Brain microvascular endothelial cell (primary cell): Measurements from ENCODE around the gene IDI2.
"Not testable (repeated sequence)": the region's sequence is repeated elsewhere in the genome, so short reads cannot be mapped to it uniquely, and the experiment has no call there.

Experiments
- DNase-seq: peaks from one replicate; pipeline ENCODE4 v3.0.0-alpha.2; 2020
- H3K27ac ChIP-seq: fragments of 250-450 bp; sonication (Bioruptor Pico); 2 replicates; pipeline ENCODE4 v1.5.1; 2020; ENCODE audit warnings: mild to moderate bottlenecking, moderate library complexity
- H3K27me3 ChIP-seq: fragments of 250-450 bp; sonication (Bioruptor Pico); replicated peaks from 2 replicates; pipeline ENCODE4 v1.5.1; 2020; ENCODE audit warnings: mild to moderate bottlenecking
- H3K36me3 ChIP-seq: fragments of 250-450 bp; sonication (Bioruptor Pico); replicated peaks from 2 replicates; pipeline ENCODE4 v1.5.1; 2020; ENCODE audit warnings: mild to moderate bottlenecking
- H3K4me3 ChIP-seq: 2 replicates; pipeline ENCODE4 v1.5.1; 2011; ENCODE audit warnings: low read depth, mild to moderate bottlenecking, control low read depth, low read length, moderate library complexity
- CTCF ChIP-seq: IDR thresholded peaks from 2 replicates; pipeline ENCODE4 v1.5.1; 2011; ENCODE audit warnings: low read depth, mild to moderate bottlenecking, moderate library complexity, low read length, control low read depth, inconsistent platforms; ENCODE audit errors: missing control alignments
- in situ Hi-C: cut with HindIII; loops from 2 replicates; pipeline ENCODE4 v1.10.0; 2017; ENCODE audit warnings: low sequenced_read_pairs, low pct_ligation_motif_present

IDI2 gene

DNA sequence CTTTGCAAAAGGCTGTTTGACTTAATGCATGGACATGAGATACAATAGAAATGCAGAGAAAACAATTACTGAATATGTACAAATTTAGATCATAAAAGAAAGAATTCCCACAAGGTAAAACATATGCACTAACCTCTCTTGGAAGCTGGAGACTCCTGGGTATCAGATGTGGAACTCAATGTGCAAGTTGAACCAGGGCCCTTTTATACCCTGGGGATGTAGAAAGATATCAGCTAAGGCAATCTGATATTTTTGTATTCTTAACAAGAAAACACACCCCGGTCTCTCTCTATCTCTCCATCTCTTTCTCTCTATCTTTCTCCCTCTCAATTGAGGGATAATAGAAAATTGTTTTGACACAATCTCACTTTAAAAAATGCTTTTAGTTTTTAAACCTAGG lies at the start of gene IDI2:
IDI2 (minus strand) TSS at position 177 of the 400 bp plus-strand sequence. CDS start 1,136 bp downstream, outside the sequence.
- H3K27ac ChIP-seq, result no peak within 1 kb of the TSS
- H3K4me3 ChIP-seq, result no peak within 1 kb of the TSS
- H3K36me3 ChIP-seq, result no peaks in the 10 kb centered on the region
- DNase-seq, result no peak
- in situ Hi-C loops, result no loop called here
- no peaks in the 10 kb centered on the region for H3K27me3 ChIP-seq
- TF ChIP-seq CTCF, result no peak

DNA sequence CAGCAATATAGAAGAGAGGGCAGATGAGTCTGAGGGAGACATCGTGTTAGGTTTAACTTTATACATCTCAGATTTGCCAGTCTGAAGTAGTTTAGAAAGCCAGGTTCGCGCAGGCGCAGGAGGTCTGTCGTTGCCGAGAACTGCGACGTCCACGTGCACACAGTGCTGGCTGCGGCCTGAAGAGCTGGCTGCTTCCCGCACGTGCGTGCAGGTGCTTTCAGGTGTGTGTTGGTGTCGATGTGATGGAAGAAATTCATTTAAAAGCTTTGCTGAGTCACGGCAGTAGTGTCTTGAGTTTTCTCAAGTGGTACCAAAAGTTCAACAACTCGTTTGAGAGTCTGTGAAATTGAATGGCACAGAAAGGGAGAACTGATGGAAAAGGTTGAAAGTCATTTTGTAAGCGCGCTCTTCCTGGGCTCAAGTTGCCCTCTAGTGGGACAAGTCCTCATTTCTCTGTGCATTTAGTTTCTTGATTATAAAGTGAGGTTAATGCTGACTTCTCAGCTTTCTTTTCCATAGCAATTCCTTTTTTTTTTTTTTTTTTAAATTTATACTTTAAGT lies 49.2 kb upstream of the IDI2 start:
- Histone ChIP-seq H3K36me3 (peaks cover 29% of the 10 kb centered on the region), H3K27me3 (no peaks in the 10 kb centered on the region), H3K4me3 (no peak overlapping the region), H3K27ac (no peak overlapping the region)
- DNase-seq, result no peak
- peak; percentile 33 for TF ChIP-seq CTCF
- in situ Hi-C loops, result no loop called here

DNA sequence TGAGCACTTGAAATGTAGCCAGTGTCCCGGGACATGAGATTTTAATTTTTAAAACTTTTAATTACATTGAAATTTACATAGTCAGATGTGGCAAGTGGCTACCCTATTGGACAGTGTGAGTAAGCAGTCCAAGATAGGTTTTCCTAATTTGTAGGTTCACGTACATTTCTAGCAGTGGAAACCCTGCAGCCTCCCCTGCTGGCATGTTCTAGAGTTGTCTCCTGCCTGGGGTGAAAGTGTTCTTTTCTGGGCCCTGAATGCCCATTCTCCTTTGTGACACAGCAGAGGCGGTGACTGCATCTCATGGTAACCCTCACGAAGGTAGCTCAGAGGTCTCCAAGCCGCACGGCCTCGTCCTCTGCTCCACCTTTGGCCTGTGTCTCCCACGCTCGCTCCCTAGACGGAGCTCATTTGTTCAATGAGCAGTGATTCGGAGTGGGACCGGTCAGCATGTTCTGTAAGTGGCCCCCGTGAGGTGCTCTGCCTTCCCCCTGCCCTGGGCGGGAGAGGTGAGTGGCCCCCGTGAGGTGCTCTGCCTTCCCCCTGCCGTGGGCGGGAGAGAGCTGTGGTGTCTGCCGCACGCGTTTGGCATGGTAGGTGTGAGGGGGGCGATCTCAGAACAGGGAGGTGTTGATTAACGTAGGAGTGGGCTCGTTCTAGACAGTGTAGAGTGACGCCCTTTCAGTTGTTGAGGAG lies 48.5 kb upstream of the IDI2 start:
- no peak overlapping the region for H3K27ac ChIP-seq
- H3K36me3 ChIP-seq, result peaks cover 25% of the 10 kb centered on the region
- peak; percentile 17 for TF ChIP-seq CTCF
- in situ Hi-C loops, result no loop called here
- no peaks in the 10 kb centered on the region for H3K27me3 ChIP-seq
- no peak overlapping the region for H3K4me3 ChIP-seq
- no peak for DNase-seq

DNA sequence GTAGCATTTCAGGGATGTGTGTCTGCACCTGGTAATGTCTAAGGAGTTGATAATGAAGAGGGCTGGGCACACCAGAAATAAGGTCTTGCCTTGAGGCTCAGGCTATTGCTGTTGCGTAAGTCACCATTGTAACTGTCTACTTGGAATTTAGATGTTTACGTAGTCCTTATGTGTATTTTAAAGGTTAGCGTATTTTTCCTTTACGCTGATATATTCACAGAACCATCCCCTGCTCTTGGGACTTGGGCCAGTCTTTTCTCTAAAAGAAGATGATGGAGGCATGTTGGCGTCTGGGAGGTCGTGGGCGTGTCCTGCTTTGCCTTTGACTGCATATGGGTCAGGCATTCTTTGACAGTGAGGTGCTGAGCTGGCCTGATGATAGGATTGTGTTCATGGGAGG lies 45.3 kb upstream of the IDI2 start:
- DNase-seq, result peak; percentile 37
- TF ChIP-seq CTCF, result no peak
- peaks cover 17% of the 10 kb centered on the region for H3K36me3 ChIP-seq
- in situ Hi-C loops, result no loop called here
- no peak overlapping the region for H3K27ac ChIP-seq
- no peak overlapping the region for H3K4me3 ChIP-seq
- H3K27me3 ChIP-seq, result no peaks in the 10 kb centered on the region

DNA sequence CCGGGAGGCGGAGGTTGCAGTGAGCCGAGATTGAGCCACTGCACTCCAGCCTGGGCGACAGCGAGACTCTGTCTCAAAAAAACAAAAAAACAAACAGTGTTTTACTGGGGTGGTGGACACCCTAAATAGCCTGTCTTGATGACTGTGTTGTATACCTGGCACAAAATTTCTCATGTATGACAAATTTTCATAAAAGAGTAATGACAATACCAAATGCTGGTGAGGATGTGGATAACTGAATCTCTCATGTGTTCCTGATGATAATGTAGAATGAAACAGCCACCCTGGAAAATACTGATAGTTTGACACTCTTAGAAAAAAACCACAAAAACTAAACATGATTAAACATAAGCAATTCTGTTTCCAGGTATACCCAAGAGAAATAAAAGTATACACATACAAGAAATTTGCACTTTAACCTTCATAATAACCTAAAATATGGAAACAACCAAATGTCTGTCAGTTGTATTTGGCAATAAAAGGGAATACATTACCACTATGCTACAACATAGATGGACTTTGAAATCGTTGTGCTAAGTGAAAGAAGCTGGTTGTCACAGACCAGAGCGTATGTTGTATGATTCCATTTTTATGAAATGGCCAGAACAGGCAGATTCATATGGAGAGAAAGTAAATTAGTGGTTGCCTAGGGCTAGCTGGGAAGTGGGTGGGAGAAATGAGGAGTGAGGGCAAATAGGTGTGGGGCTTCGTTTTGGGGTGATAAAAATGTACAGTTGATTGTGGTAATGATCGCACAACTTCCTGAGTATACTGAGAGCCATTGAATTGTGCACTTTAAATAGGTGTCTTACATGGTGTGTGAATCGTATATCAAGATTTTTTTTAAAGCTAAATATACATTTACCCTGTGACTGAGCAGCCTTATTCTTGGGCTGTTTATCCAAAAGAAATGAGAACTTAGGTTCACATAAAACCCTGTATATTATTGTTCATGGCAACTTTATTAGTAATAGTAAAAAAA lies 43.0 kb upstream of the IDI2 start:
- DNase-seq, result no peak
- in situ Hi-C loops, result no loop called here
- no peak for TF ChIP-seq CTCF

GRCh38 chr10:1066734-1067133 lies 41.1 kb upstream of the IDI2 start:
- H3K4me3 ChIP-seq, in situ Hi-C loops, DNase-seq, H3K36me3 ChIP-seq, H3K27ac ChIP-seq, H3K27me3 ChIP-seq: not testable (repeated sequence)

More for the DNA sequence above, 43.0 kb upstream of the IDI2 start:
- peaks cover 10% of the 10 kb centered on the region for H3K36me3 ChIP-seq
- H3K27me3 ChIP-seq, result no peaks in the 10 kb centered on the region
- H3K27ac ChIP-seq, result no peak overlapping the region
- H3K4me3 ChIP-seq, result no peak overlapping the region
